Adipose tissue (tissue), 3 donors: ENCODE results near the gene KRTAP10-7. TPM values are rescaled to one million over a fixed set of nuclear protein-coding genes. Genes with fewer than 3 reads are reported as not detected.
"Not testable (repeated sequence)": the region's sequence is repeated elsewhere in the genome, so short reads cannot be mapped to it uniquely, and the experiment has no call there.

Experiments used
- H3K27ac ChIP-seq: one replicate; pipeline ENCODE4 v1.5.1; 2013; ENCODE audit warnings: low read depth, low read length
- WGBS, 3 donors: extraction: QIAGEN DNeasy Blood & Tissue Kit; methylation state at CpG; one replicate each; pipeline ENCODE4 v1.1.7; 2013; 5-methylcytosine and 5-hydroxymethylcytosine counted together
- polyA plus RNA-seq, 3 donors: library from polyadenylated mRNA; stranded (reverse); fragments of 200-250 nt; gene quantifications; one replicate each; pipeline ENCODE4 v1.2.3, GENCODE V29; 2013
- donor health status: healthy with polysubstance abuse.
- donor health status: Bipolar disorder and iron deficiency.
- donor health status: healthy.

Gene KRTAP10-7
- polyA plus RNA-seq, 3 donors = not detected

GRCh38 chr21:44619886-44620285 is 19.5 kb downstream of the KRTAP10-7 start:
- WGBS, 3 donors = 77 to 88% (median 87%) methylated on average over 6 of the region's 6 CpGs
- H3K27ac ChIP-seq = no peak overlapping the region

GRCh38 chr21:44623575-44623974 is 23.2 kb downstream of the KRTAP10-7 start:
- H3K27ac ChIP-seq = no peak overlapping the region

- 85 to 89% (median 86%) methylated on average over 7 of the region's 7 CpGs for WGBS, 3 donors
- no peak overlapping the region for H3K27ac ChIP-seq
Observed at GRCh38 chr21:44625756-44626155, 25.4 kb downstream of the KRTAP10-7 start.

GRCh38 chr21:44626262-44626661 is 25.9 kb downstream of the KRTAP10-7 start:
- WGBS, 3 donors = 69 to 73% (median 72%) methylated on average over 8 to 10 of the region's 10 CpGs
- H3K27ac ChIP-seq = no peak overlapping the region

GRCh38 chr21:44626673-44627143 is 26.3 kb downstream of the KRTAP10-7 start, which contains the start of gene KRTAP10-9:
KRTAP10-9 (plus strand) TSS chr21:44627093; CDS start chr21:44627172, 79 bp downstream.
- WGBS, 3 donors = 47 to 55% (median 48%) methylated on average over 7 of the region's 7 CpGs
- no peak within 1 kb of the TSS for H3K27ac ChIP-seq

- not testable (repeated sequence) for H3K27ac ChIP-seq
- WGBS, 3 donors = 78 to 86% (median 82%) methylated on average over 13 to 17 of the region's 20 CpGs
Observed at GRCh38 chr21:44627181-44627822, 26.9 kb downstream of the KRTAP10-7 start.

- WGBS, 3 donors = 34 to 51% (median 43%) methylated on average over 9 to 15 of the region's 15 CpGs
Observed at GRCh38 chr21:44627831-44628233, 27.4 kb downstream of the KRTAP10-7 start.

GRCh38 chr21:44628707-44629391 is 28.5 kb downstream of the KRTAP10-7 start:
- whole genome bisulfite sequencing, 3 donors = 66 to 75% (median 75%) methylated on average over 18 of the region's 18 CpGs

More at GRCh38 chr21:44627831-44628233, 27.4 kb downstream of the KRTAP10-7 start:
- not testable (repeated sequence) for H3K27ac ChIP-seq

GRCh38 chr21:44630440-44630839 is 30.0 kb downstream of the KRTAP10-7 start:
- WGBS, 3 donors = 59 to 89% (median 68%) methylated on average over 2 of the region's 2 CpGs
- H3K27ac ChIP-seq = no peak overlapping the region

More at GRCh38 chr21:44628707-44629391, 28.5 kb downstream of the KRTAP10-7 start:
- H3K27ac ChIP-seq = no peak overlapping the region

GRCh38 chr21:44632067-44632466 is 31.7 kb downstream of the KRTAP10-7 start:
- H3K27ac ChIP-seq = no peak overlapping the region
- 81 to 91% (median 87%) methylated on average over 1 of the region's 1 CpG for WGBS, 3 donors

- 71 to 81% (median 80%) methylated on average over 15 of the region's 15 CpGs for WGBS, 3 donors
- no peak overlapping the region for H3K27ac ChIP-seq
Observed at GRCh38 chr21:44636209-44637017, 36.0 kb downstream of the KRTAP10-7 start.

- 37 to 55% (median 45%) methylated on average over 16 to 21 of the region's 21 CpGs for WGBS, 3 donors
- H3K27ac ChIP-seq = no peak within 1 kb of the TSS
Observed at GRCh38 chr21:44637018-44637850, 36.8 kb downstream of the KRTAP10-7 start, which contains the start of gene KRTAP10-10. KRTAP10-10 (plus strand) TSS chr21:44637356; CDS start chr21:44637418, 62 bp downstream.

- H3K27ac ChIP-seq = not testable (repeated sequence)
- 40 to 67% (median 58%) methylated on average over 10 to 12 of the region's 12 CpGs for WGBS, 3 donors
Observed at GRCh38 chr21:44637851-44638348, 37.5 kb downstream of the KRTAP10-7 start.

- 76 to 84% (median 80%) methylated on average over 16 to 21 of the region's 21 CpGs for WGBS, 3 donors
Observed at GRCh38 chr21:44638506-44639330, 38.3 kb downstream of the KRTAP10-7 start.

GRCh38 chr21:44639331-44639655 is 38.9 kb downstream of the KRTAP10-7 start:
- H3K27ac ChIP-seq = no peak overlapping the region
- WGBS, 3 donors = 76 to 87% (median 80%) methylated on average over 12 of the region's 12 CpGs

More at GRCh38 chr21:44638506-44639330, 38.3 kb downstream of the KRTAP10-7 start:
- not testable (repeated sequence) for H3K27ac ChIP-seq

- WGBS, 3 donors = 80 to 88% (median 88%) methylated on average over 5 of the region's 5 CpGs
- H3K27ac ChIP-seq = no peak overlapping the region
Observed at GRCh38 chr21:44640761-44641160, 40.4 kb downstream of the KRTAP10-7 start.

- H3K27ac ChIP-seq = no peak overlapping the region
- 61 to 78% (median 72%) methylated on average over 14 of the region's 14 CpGs for WGBS, 3 donors
Observed at GRCh38 chr21:44643741-44644310, 43.4 kb downstream of the KRTAP10-7 start.
